Astrocyte of the hippocampus (primary cell): ENCODE measurements around the gene PICK1.

ENCODE experiments used
- DNase-seq: peaks from one replicate; pipeline ENCODE4 v3.0.0; 2011; ENCODE audit warnings: low read depth, low spot score

Gene PICK1

GRCh38 chr22:38049812-38050619, 7.2 kb upstream of the PICK1 start:
- no peak for DNase-seq

GRCh38 chr22:38050720-38051119, 6.5 kb upstream of the PICK1 start:
- DNase-seq = no peak

DNA sequence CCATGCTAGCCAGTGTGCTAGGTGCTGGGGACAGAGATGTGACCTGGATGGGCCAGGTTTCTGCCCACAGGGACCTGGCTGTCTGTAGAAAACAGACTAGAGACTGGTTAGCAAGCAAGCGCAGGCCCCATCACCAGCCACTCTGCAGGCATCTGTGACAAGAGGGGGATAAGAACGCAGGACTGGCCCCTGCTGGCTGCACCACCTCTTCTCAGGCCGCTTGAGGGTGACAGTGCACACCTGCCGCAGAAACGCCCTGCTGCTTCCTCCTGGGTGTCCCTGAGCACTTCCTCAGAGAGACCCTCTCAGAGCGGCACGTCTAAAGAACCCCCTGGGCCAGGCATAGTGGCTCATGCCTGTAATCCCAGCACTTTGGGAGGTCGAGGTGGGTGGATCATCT, 5.9 kb upstream of the PICK1 start:
- no peak for DNase-seq

DNA sequence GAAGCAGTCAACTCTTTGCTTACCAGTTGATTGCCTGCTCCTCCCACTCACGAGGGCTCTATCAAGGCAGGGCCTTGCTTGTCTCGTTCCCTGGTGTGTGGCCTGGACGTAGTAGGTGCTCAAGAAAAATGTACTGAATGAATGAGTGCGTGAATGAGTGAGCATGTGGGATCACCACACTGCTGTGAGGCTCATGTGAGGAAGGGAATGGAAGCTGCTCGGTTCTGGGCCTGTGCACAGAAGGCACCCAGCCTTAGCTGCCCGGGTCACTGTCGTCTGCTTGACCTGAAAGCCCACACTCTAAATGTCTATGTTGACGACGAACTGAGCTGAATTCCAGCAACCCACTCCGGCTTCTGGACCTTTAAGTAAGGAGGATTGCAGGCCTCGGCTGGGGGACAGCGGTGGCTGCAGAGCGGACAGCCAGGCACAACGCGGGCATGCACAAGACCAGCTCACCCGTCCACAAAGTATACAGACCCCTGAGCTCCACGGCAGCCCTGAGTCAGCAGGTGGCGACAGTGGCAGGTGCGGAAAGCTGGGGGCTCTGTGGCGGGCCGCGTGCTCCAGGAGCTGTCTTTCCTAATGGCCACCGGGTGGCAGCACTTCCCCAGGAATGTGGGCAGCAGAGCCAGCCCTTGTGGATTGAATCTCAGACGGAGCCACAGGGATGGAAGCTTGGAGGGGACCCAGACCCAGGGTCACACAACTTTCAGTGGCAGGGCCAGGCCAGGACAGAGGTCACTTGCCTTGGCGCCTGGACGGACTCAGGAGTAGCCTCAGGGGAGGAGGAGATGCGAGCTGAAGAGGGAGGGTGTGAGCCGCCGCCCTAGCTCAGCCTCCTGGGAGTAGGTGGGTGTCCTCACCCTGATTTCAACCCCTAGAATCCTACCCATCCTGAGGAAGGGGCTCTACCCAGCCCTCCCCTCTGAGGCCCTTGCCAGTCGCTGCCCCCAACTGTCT, 5.0 kb upstream of the PICK1 start:
- DNase-seq = peak; percentile 90

DNA sequence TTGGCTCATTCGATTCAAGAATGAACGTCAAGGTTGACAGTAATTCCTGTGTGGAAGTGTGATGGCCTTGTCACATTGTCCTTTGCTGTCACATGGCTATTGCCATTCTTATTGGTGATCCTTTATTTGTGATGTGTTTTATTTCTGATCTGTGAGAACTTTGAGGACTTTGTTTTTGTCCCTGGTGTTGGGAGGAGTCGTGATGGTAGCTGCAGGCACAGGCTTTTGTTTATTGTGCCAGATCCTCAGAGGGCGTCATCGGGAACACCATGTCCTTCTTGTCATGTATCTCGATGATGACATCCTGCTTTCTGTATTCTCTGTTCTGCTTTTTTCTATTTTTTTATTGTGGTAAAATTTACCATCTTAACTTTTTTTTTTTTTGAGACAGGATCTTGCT, 5.6 kb downstream of the PICK1 start:
- DNase-seq = no peak

GRCh38 chr22:38065539-38065938, 8.3 kb downstream of the PICK1 start:
- DNase-seq = no peak

DNA sequence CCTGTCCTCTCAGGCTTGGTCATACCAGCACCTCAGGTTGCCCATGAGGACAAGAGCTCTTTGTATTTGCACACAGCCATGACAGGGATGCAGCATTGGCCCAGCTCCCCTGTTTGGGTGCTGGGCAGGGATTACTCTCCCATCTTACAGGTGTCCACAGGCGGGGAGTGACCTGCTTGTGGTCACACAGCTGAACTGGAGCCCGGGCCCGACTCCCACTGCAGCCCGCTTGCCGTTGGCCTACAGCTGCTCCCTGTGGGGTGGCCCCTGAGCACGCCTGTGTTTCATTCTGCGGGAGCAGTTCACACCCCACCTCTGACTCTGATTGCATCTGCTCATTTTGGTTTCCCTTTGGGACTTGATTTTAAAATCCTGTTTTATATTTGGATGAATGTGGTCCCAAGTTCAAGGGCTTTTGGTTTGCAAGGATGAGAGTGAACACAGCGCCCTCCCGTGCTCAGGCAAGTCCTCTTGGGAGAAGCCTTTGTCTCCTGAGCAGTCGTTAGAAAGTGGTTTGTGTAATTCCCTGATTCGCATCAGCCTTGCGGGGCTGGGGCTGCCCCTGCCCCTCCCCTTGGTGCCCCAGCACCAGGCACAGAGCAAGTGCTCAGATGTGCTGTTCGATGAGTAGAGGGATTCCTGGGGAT, 9.3 kb downstream of the PICK1 start:
- DNase-seq = no peak

GRCh38 chr22:38067028-38067415, 9.8 kb downstream of the PICK1 start:
- DNase-seq = no peak

DNA sequence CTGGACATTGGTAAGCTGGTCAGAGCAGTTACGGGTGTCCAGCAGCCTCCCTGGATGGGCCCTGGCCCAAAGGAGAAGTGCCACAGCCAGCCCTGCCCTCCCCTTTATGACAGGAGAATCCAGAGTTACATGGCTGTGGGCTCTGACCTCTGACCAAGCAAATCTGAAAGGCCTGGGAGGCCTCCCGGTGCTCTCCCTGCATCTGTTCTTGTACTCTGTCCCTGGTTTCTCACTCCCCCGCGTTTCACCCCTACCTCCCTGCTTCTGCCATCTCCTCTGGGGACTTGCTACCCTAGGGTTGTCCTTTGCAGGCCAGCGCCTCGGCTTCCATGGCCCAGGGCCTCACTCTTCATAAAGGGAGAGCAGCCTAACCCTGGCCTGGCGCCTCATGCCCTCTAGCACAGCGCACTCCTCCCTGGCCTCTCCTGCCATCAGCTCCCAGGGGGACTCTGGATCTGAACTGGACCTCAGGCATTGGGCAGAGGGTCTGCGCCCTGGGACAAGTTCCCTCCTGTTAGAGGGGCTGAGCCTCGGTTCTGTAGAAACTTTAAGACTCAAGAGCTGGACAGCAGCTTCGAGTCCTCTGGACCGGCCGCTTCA, 10.7 kb downstream of the PICK1 start:
- DNase-seq = no peak

GRCh38 chr22:38068641-38069371, 11.6 kb downstream of the PICK1 start:
- no peak for DNase-seq

- DNase-seq = peak; percentile 26
These were observed 12.4 kb downstream of the PICK1 start for GRCh38 chr22:38069372-38070249.

DNA sequence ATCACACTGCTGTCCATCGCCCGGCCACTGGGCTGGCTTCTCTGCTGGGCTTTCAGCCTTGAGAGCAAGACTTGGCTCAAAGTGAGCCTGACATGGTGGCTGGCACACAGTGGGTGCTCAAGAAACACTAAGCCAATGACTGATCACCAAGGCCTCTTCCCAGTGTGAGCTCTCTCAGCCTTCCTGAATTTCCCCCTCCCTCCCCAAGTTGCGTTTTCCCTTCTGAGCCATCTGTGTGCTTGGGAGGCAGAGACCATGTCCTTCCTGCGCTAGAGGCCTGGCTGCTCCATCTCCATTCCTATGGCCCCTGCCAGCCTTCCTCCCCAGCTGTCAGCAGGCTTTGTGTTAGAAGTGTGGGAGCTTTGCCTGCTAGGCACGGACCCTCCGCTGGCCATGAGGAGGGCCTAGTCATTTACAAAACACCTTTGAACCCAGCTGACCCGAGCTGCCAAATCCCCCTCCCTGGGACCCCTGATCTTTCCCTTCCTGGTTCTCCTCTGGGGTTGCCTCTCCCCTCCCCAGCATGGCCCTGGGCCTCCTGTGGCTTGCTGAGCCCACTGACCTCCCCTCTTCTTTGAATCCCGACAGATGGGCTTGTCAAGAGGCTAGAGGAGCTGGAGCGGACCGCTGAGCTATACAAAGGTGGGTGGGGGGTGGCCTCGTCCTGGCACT, 13.2 kb downstream of the PICK1 start:
- no peak for DNase-seq

DNA sequence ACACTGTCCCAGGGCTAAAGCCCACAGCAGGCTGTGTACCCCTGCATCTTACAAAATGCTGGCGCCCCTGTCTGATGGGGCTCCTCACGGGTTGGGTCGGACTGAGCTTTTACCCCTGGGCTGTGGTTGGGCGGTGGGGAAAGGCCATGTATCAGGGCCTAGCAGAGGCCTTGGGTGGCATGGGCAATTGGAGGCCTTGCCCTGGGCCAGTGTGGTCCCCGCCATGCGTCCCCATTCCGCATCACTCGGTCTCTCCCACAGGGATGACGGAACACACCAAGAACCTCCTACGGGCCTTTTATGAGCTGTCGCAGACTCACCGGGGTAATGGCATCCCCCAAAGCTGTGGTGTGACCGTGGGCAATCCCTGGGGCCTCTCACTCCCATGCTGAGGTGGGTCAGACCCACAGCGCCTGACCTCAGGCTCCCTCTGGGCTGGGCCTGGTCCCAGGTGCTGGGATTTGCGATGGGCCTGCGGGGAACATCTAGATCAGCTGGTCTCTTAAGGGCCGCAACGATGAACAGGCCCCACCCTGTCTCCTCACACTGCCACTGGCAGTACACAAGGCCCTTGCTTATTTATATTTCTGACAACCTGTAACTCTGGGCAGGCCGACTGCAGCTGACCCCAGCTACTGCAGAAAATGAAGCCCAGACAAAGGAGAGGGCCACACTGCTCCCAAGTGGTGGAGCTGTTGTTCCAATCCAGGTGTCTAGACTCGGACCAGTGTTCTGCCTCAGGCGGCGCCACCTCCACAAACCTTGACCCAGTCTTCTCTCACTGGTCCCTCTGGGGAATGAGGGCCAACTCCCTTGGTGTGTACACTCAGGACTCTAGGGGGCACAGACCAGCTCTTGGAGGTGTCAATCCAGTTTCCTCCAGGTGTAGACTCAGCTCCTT, 14.5 kb downstream of the PICK1 start:
- no peak for DNase-seq

DNA sequence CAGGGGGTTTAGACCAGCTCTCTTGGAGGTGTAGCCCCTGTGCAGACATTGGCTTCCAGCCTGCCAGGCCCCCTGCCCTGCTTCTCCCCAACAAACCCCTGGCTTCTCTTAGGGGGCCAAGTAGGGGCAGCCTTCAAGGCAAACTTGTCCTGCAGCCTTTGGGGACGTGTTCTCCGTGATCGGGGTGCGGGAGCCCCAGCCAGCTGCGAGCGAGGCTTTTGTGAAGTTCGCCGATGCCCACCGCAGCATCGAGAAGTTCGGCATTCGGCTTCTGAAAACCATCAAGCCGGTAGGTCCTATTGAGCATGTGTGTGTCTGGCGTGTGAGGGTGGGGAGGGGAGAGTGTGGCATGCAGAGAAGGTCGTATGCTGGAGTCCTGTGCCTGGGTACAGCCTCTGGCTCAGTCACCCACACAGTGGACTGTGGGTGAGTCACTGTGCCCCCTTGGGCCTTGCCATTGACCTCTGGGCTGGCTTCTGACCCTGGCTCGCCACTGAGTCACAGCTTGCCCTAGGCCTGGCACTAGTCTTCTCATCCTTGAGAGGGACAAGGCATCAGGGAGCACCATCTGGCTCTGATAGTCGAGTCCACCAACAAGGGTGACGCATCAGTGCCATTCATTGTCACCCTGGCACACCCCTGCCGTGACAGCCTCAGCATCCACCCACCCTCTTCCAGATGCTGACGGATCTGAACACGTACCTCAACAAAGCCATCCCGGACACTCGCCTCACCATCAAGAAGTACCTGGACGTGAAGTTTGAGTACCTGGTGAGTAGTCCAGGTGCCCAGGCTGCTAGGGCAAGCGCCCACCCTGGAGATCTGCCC, 15.3 kb downstream of the PICK1 start:
- no peak for DNase-seq

GRCh38 chr22:38073150-38074130, 16.2 kb downstream of the PICK1 start:
- no peak for DNase-seq
